SH-SY5Y (cell line): ENCODE results near the gene MYO5C.

Source experiments
- GATA2 ChIP-seq: IDR thresholded peaks from 2 replicates; pipeline ENCODE4 v1.6.1; 2011; ENCODE audit warnings: mild to moderate bottlenecking, low read depth, low read length
- GATA3 ChIP-seq: IDR thresholded peaks from 2 replicates; pipeline ENCODE4 v1.6.1; 2011; ENCODE audit warnings: low read depth, mild to moderate bottlenecking, low read length, moderate library complexity

DNA sequence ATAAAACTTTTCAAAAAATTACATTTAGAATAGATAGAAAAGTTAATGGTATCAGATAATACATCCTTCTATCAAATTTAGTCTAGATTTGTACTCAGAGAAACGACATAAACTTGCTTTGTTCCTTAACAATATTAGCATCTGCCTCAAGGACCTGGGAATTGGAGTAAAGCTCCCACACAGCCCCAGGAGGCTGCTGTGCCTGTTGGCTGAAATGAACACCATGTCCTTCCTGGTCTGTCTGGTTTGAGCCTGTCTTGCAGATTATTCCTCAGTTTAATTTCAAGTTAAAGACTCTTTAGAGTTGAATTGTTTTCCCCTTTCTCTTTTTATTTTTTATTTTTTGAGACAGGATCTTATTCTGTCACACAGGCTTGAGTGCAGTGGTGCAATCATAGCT is 123.8 kb downstream of the MYO5C start:
- TF ChIP-seq GATA3 = no peak
- TF ChIP-seq GATA2 = no peak
